Tibial artery (tissue), 4 donors: ENCODE results near the gene MPZL3.

ENCODE experiments used
- DNase-seq, 2 donors: peaks; one replicate each; pipeline ENCODE4 v3.0.0-alpha.2; 2019
- H3K27ac ChIP-seq, 2 donors: fragments of 200-600 bp; sonication (generic) in 1 of 2; 1 replicate in 1 of 2; 2 replicates in 1 of 2; pipeline ENCODE4 v1.5.1; 2018 to 2019; ENCODE audit warnings: mild to moderate bottlenecking in 1 of 2
- H3K27me3 ChIP-seq, 2 donors: fragments of 200-600 bp; sonication (generic) in 1 of 2; one replicate each; pipeline versions ENCODE4 v1.5.1 to v1.6.0; 2016 to 2019
- H3K36me3 ChIP-seq, 3 donors: fragments of 200-600 bp; sonication (generic) in 2 of 3; one replicate each; pipeline ENCODE4 v1.5.1; 2016 to 2019; ENCODE audit warnings: mild to moderate bottlenecking in 2 of 3
- H3K4me1 ChIP-seq, 4 donors: fragments of 200-600 bp; sonication (generic) in 2 of 4; 1 replicate in 3 of 4; 2 replicates in 1 of 4; pipeline ENCODE4 v1.5.1; 2016 to 2019
- H3K4me3 ChIP-seq, 2 donors: fragments of 200-600 bp; sonication (generic) in 1 of 2; 1 replicate in 1 of 2; 2 replicates in 1 of 2; pipeline ENCODE4 v1.5.1; 2018 to 2019; ENCODE audit warnings: mild to moderate bottlenecking in 2 of 2
- H3K9me3 ChIP-seq, 3 donors: fragments of 200-600 bp; sonication (generic) in 1 of 3; one replicate each; pipeline ENCODE4 v1.5.1; 2016 to 2019
- CTCF ChIP-seq, 2 experiments: fragments of 200-600 bp in 1 of 2; fragments of 450-650 bp in 1 of 2; IDR thresholded peaks; one replicate each; pipeline ENCODE4 v1.5.1; 2017 to 2019; ENCODE audit warnings: antibody characterized with exemption in 2 of 2, mild to moderate bottlenecking in 1 of 2, moderate library complexity in 1 of 2
- intact Hi-C: fragments of 100-400 bp; cut with DNase I; formaldehyde crosslinking; loops from one replicate; pipeline ENCODE4 v1.15.0; 2023; ENCODE audit warnings: low total_unique reads

Gene MPZL3

GRCh38 chr11:118221419-118221818, 30.7 kb downstream of the MPZL3 start:
- peaks cover 0 to 8% of the 10 kb centered on the region in 2 donors for H3K27me3 ChIP-seq

GRCh38 chr11:118219732-118220131, 32.4 kb downstream of the MPZL3 start:
- H3K9me3 ChIP-seq: no peaks in the 10 kb centered on the region
- intact Hi-C loops: no loop called here
- no peak overlapping the region for H3K27ac ChIP-seq
- no peak for DNase-seq
- H3K27me3 ChIP-seq: peaks cover 0 to 14% of the 10 kb centered on the region in 2 donors
- H3K4me3 ChIP-seq: no peak overlapping the region
- no peaks in the 10 kb centered on the region for H3K36me3 ChIP-seq
- no peak for TF ChIP-seq CTCF (IDR thresholded peaks at IDR 0.05)
- no peaks in the 10 kb centered on the region for H3K4me1 ChIP-seq

More at GRCh38 chr11:118221419-118221818, 30.7 kb downstream of the MPZL3 start:
- no peaks in the 10 kb centered on the region for H3K4me1 ChIP-seq
- intact Hi-C loops: no loop called here
- no peak overlapping the region for H3K4me3 ChIP-seq
- TF ChIP-seq CTCF (IDR thresholded peaks at IDR 0.05): no peak
- no peaks in the 10 kb centered on the region for H3K36me3 ChIP-seq
- no peaks in the 10 kb centered on the region for H3K9me3 ChIP-seq
- no peak overlapping the region for H3K27ac ChIP-seq
- DNase-seq: no peak

GRCh38 chr11:118219244-118219643, 32.9 kb downstream of the MPZL3 start:
- no peak for TF ChIP-seq CTCF (IDR thresholded peaks at IDR 0.05)
- DNase-seq: no peak
- Histone ChIP-seq H3K4me3 (no peak overlapping the region), H3K36me3 (no peaks in the 10 kb centered on the region), H3K27ac (no peak overlapping the region), H3K27me3 (peaks cover 0 to 14% of the 10 kb centered on the region in 2 donors), H3K9me3 (no peaks in the 10 kb centered on the region), H3K4me1 (no peaks in the 10 kb centered on the region)
- intact Hi-C loops: no loop called here

GRCh38 chr11:118217575-118217974, 34.6 kb downstream of the MPZL3 start:
- no peak for TF ChIP-seq CTCF (IDR thresholded peaks at IDR 0.05)
- H3K36me3 ChIP-seq: no peaks in the 10 kb centered on the region
- H3K4me1 ChIP-seq: no peaks in the 10 kb centered on the region
- H3K9me3 ChIP-seq: no peaks in the 10 kb centered on the region
- DNase-seq: no peak
- intact Hi-C loops: no loop called here
- H3K27ac ChIP-seq: no peak overlapping the region
- H3K4me3 ChIP-seq: no peak overlapping the region
- H3K27me3 ChIP-seq: peaks cover 0 to 15% of the 10 kb centered on the region in 2 donors

GRCh38 chr11:118216621-118217481, 35.3 kb downstream of the MPZL3 start:
- TF ChIP-seq CTCF (IDR thresholded peaks at IDR 0.05): no peak
- no peak for DNase-seq
- Histone ChIP-seq H3K27me3 (peaks cover 0 to 14% of the 10 kb centered on the region in 2 donors), H3K4me1 (no peaks in the 10 kb centered on the region), H3K9me3 (no peaks in the 10 kb centered on the region), H3K36me3 (no peaks in the 10 kb centered on the region), H3K27ac (no peak overlapping the region), H3K4me3 (no peak overlapping the region)
- intact Hi-C loops: no loop called here
